Muscle of arm (tissue), 12 donors: ENCODE data around the gene KRT36. TPM values are rescaled to one million over a fixed set of nuclear protein-coding genes. Genes with fewer than 3 reads are reported as not detected.

Source experiments
- DNase-seq: peaks from one replicate; pipeline ENCODE4 v3.0.0-alpha.2; 2013
- polyA plus RNA-seq, 12 donors: library from polyadenylated mRNA; unstranded; fragments of 120-200 nt; gene quantifications; one replicate each; pipeline ENCODE4 v1.2.1, GENCODE V29; 2013; ENCODE audit not compliant: insufficient read length in 12 of 12

The KRT36 gene
- polyA plus RNA-seq, 12 donors = 0.23 TPM; not detected in 11

GRCh38 chr17:41440531-41441033 is 49.1 kb downstream of the KRT36 start, which contains the start of gene KRT38:
Gene KRT38 (minus strand): TSS chr17:41440983. CDS start chr17:41440921, 62 bp downstream.
- no peak for DNase-seq

GRCh38 chr17:41439375-41439774 is 50.3 kb downstream of the KRT36 start:
- DNase-seq = no peak

- no peak for DNase-seq
These were observed 51.9 kb downstream of the KRT36 start for GRCh38 chr17:41437769-41438168.

- DNase-seq = no peak
These were observed 52.5 kb downstream of the KRT36 start for GRCh38 chr17:41437254-41437653.

Other genes starting within 250 kb of the KRT36 start
- not detected for gene KRTAP9-4, start 240.2 kb downstream of the KRT36 start, polyA plus RNA-seq
- not detected for gene KRTAP9-9, start 234.5 kb downstream of the KRT36 start, polyA plus RNA-seq
- gene KRTAP9-6, start 224.5 kb downstream of the KRT36 start, polyA plus RNA-seq = under 1 TPM in 7 of 12 donors, not detected in 5; 0.11 to 0.65 (median 0.24) TPM
- not detected for gene KRTAP9-7, start 214.2 kb downstream of the KRT36 start, polyA plus RNA-seq
- not detected for gene KRTAP29-1, start 187.1 kb downstream of the KRT36 start, polyA plus RNA-seq
- not detected for gene KRTAP16-1, start 180.6 kb downstream of the KRT36 start, polyA plus RNA-seq
- not detected for gene KRTAP17-1, start 174.2 kb downstream of the KRT36 start, polyA plus RNA-seq
- not detected for gene KRT33A, start 139.1 kb downstream of the KRT36 start, polyA plus RNA-seq
- gene KRT33B, start 120.1 kb downstream of the KRT36 start, polyA plus RNA-seq = under 1 TPM in 3 of 12 donors, not detected in 9; 0.13 to 0.15 (median 0.14) TPM
- under 1 TPM in 1 of 12 donors, not detected in 11; 0.33 TPM for gene KRT34, start 107.6 kb downstream of the KRT36 start, polyA plus RNA-seq
- gene KRT31, start 92.3 kb downstream of the KRT36 start, polyA plus RNA-seq = 1 to 10 TPM in 10 of 12 donors, not detected in 2; 3.5 to 6.3 (median 4.4) TPM
- gene KRT37, start 65.3 kb downstream of the KRT36 start, polyA plus RNA-seq = under 1 TPM in 1 of 12 donors, not detected in 11; 0.29 TPM
- gene KRT38, start 48.9 kb downstream of the KRT36 start, polyA plus RNA-seq = not detected
- gene KRT32, start 22.5 kb downstream of the KRT36 start, polyA plus RNA-seq = under 1 TPM in 1 of 12 donors, not detected in 11; 0.55 TPM
- under 1 TPM in 1 of 12 donors, not detected in 11; 0.11 TPM for gene KRT35, start 8.8 kb downstream of the KRT36 start, polyA plus RNA-seq
- 100 to 1,000 TPM in 3 of 12 donors, 1 to 10 TPM in 2, under 1 TPM in 1, not detected in 6; 0.63 to 746 (median 70.1) TPM for gene KRT13, start 15.7 kb upstream of the KRT36 start, polyA plus RNA-seq
- gene KRT15, start 29.0 kb upstream of the KRT36 start, polyA plus RNA-seq = 100 to 1,000 TPM in 1 of 12 donors, 10 to 100 TPM in 2, 1 to 10 TPM in 2, under 1 TPM in 2, not detected in 5; 0.13 to 365 (median 3.4) TPM
- 100 to 1,000 TPM in 1 of 12 donors, 10 to 100 TPM in 3, 1 to 10 TPM in 3, under 1 TPM in 4, not detected in 1; 0.34 to 178 (median 1.4) TPM for gene KRT19, start 38.4 kb upstream of the KRT36 start, polyA plus RNA-seq
- under 1 TPM in 2 of 12 donors, not detected in 10; 0.17 to 0.44 TPM for gene KRT9, start 82.1 kb upstream of the KRT36 start, polyA plus RNA-seq
- 100 to 1,000 TPM in 1 of 12 donors, 10 to 100 TPM in 2, 1 to 10 TPM in 2, under 1 TPM in 3, not detected in 4; 0.18 to 229 (median 2.1) TPM for gene KRT14, start 97.0 kb upstream of the KRT36 start, polyA plus RNA-seq
- gene KRT16, start 122.9 kb upstream of the KRT36 start, polyA plus RNA-seq = 1 to 10 TPM in 2 of 12 donors, under 1 TPM in 1, not detected in 9; 0.90 to 3.9 (median 1.5) TPM
- 1,000 to 10,000 TPM in 1 of 12 donors, 100 to 1,000 TPM in 2, 1 to 10 TPM in 2, under 1 TPM in 5, not detected in 2; 0.33 to 1,262 (median 2.2) TPM for gene KRT17, start 134.7 kb upstream of the KRT36 start, polyA plus RNA-seq
- 100 to 1,000 TPM in 11 of 12 donors, not detected in 1; 538 to 938 (median 792) TPM for gene EIF1, start 199.0 kb upstream of the KRT36 start, polyA plus RNA-seq
- gene GAST, start 222.4 kb upstream of the KRT36 start, polyA plus RNA-seq = not detected
- under 1 TPM in 9 of 12 donors, not detected in 3; 0.03 to 0.23 (median 0.07) TPM for gene HAP1, start 244.7 kb upstream of the KRT36 start, polyA plus RNA-seq